ENCODE measurements around the gene AGAP4. TPM values are rescaled to one million over a fixed set of nuclear protein-coding genes. Genes with fewer than 3 reads are reported as not detected.
"Not testable (repeated sequence)": the region's sequence is repeated elsewhere in the genome, so short reads cannot be mapped to it uniquely, and the experiment has no call there.

The AGAP4 gene
- polyA plus RNA-seq (2012; ENCODE audit: low read depth, missing spikeins), result 7.0 TPM

GRCh38 chr10:45847400-45847799 lies at the start of gene AGAP4:
AGAP4 (minus strand) TSS chr10:45847500; CDS start chr10:45847347, 153 bp downstream.
- DNase-seq (ENCODE audit: insufficient read length, low spot score); FAIRE-seq: not testable (repeated sequence)

- FAIRE-seq; DNase-seq (ENCODE audit: insufficient read length, low spot score): not testable (repeated sequence)
Measured at GRCh38 chr10:45890721-45891120, 43.4 kb upstream of the AGAP4 start.

GRCh38 chr10:45889539-45890230 lies 42.4 kb upstream of the AGAP4 start:
- not testable (repeated sequence) for DNase-seq (ENCODE audit: insufficient read length, low spot score); FAIRE-seq

- not testable (repeated sequence) for DNase-seq (ENCODE audit: insufficient read length, low spot score); FAIRE-seq
Measured at GRCh38 chr10:45882880-45883279, 35.6 kb upstream of the AGAP4 start.

GRCh38 chr10:45865404-45865803 lies 18.1 kb upstream of the AGAP4 start:
- FAIRE-seq; DNase-seq (ENCODE audit: insufficient read length, low spot score): not testable (repeated sequence)

- not testable (repeated sequence) for FAIRE-seq; DNase-seq (ENCODE audit: insufficient read length, low spot score)
Measured at GRCh38 chr10:45864264-45864663, 17.0 kb upstream of the AGAP4 start.

- FAIRE-seq; DNase-seq (ENCODE audit: insufficient read length, low spot score): not testable (repeated sequence)
Measured at GRCh38 chr10:45863632-45864031, 16.3 kb upstream of the AGAP4 start.

- FAIRE-seq; DNase-seq (ENCODE audit: insufficient read length, low spot score): not testable (repeated sequence)
Measured at GRCh38 chr10:45857931-45858330, 10.6 kb upstream of the AGAP4 start.

GRCh38 chr10:45848467-45848866 lies 1.2 kb upstream of the AGAP4 start:
- FAIRE-seq; DNase-seq (ENCODE audit: insufficient read length, low spot score): not testable (repeated sequence)

- DNase-seq (ENCODE audit: insufficient read length, low spot score); FAIRE-seq: not testable (repeated sequence)
Measured at GRCh38 chr10:45822918-45823317, 24.4 kb downstream of the AGAP4 start.

GRCh38 chr10:45820107-45820830 lies 27.0 kb downstream of the AGAP4 start:
- not testable (repeated sequence) for DNase-seq (ENCODE audit: insufficient read length, low spot score); FAIRE-seq

GRCh38 chr10:45819552-45819951 lies 27.7 kb downstream of the AGAP4 start:
- FAIRE-seq (no peak), DNase-seq (ENCODE audit: insufficient read length, low spot score) (no peak)
- TF ChIP-seq TAF1 (IDR thresholded peaks at IDR 0.05; ENCODE audit: low read depth, low read length), result no peak
- TF ChIP-seq POLR2A (IDR thresholded peaks at IDR 0.05; ENCODE audit: low read depth, low read length), result no peak
- TF ChIP-seq PAX5 (IDR thresholded peaks at IDR 0.05; ENCODE audit: insufficient read depth, low read length, severe bottlenecking), result no peak
- TF ChIP-seq POU2F2 (IDR thresholded peaks at IDR 0.05; ENCODE audit: low read depth, low read length), result no peak
- no peak for TF ChIP-seq POLR2AphosphoS5 (IDR thresholded peaks at IDR 0.05; ENCODE audit: low read depth, low read length)
- no peak for TF ChIP-seq SPI1 (IDR thresholded peaks at IDR 0.05; ENCODE audit: low read depth, low read length)

- no peak for TF ChIP-seq PAX5 (IDR thresholded peaks at IDR 0.05; ENCODE audit: insufficient read depth, low read length, severe bottlenecking)
- no peak for TF ChIP-seq POU2F2 (IDR thresholded peaks at IDR 0.05; ENCODE audit: low read depth, low read length)
- no peak for TF ChIP-seq POLR2AphosphoS5 (IDR thresholded peaks at IDR 0.05; ENCODE audit: low read depth, low read length)
- no peak for TF ChIP-seq TAF1 (IDR thresholded peaks at IDR 0.05; ENCODE audit: low read depth, low read length)
- no peak for TF ChIP-seq SPI1 (IDR thresholded peaks at IDR 0.05; ENCODE audit: low read depth, low read length)
- no peak for TF ChIP-seq POLR2A (IDR thresholded peaks at IDR 0.05; ENCODE audit: low read depth, low read length)
- DNase-seq (ENCODE audit: insufficient read length, low spot score) (no peak), FAIRE-seq (no peak)
Measured at GRCh38 chr10:45817912-45818311, 29.4 kb downstream of the AGAP4 start.

Data from GM12891 (cell line).